ENCODE measurements around the gene GATAD2A.

DNA sequence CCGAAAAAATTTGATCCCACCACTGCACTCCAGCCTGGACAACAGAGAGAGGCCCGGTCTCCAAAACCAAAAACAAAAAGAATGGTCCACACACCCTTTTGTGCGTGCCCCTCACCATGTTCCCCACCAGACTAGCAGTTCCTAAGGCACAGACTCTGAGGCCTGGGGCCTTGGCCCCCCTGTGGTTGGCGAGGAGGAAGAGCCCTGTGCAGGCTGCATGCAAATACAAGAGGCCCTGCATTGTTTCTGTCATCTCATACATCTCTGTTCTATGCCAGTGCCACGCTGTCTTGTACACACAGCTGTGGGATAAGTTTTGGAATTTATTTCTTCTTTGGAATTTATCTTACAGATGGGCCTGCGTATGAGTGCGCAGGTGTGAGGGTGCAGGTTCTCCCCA, 118.6 kb downstream of the GATAD2A start:
- TF ChIP-seq, protein P1, sequence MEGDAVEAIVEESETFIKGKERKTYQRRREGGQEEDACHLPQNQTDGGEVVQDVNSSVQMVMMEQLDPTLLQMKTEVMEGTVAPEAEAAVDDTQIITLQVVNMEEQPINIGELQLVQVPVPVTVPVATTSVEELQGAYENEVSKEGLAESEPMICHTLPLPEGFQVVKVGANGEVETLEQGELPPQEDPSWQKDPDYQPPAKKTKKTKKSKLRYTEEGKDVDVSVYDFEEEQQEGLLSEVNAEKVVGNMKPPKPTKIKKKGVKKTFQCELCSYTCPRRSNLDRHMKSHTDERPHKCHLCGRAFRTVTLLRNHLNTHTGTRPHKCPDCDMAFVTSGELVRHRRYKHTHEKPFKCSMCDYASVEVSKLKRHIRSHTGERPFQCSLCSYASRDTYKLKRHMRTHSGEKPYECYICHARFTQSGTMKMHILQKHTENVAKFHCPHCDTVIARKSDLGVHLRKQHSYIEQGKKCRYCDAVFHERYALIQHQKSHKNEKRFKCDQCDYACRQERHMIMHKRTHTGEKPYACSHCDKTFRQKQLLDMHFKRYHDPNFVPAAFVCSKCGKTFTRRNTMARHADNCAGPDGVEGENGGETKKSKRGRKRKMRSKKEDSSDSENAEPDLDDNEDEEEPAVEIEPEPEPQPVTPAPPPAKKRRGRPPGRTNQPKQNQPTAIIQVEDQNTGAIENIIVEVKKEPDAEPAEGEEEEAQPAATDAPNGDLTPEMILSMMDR (IDR thresholded peaks at IDR 0.05; ENCODE audit: insufficient read depth, low read length), result no peak
- TF ChIP-seq POLR2AphosphoS5 (IDR thresholded peaks at IDR 0.05; ENCODE audit: low read depth), result no peak
